Effector memory CD8-positive, alpha-beta T cell (primary cell): Measurements from ENCODE around the gene SELENOS.

Source experiments
- ATAC-seq: fragments of 150-1000 bp; cut with Tn5 transposase; replicated peaks from 2 replicates; pipeline ENCODE4 v1.10.0; 2021; ENCODE audit warnings: mild to moderate bottlenecking, moderate library complexity
- DNase-seq, 3 experiments: peaks; one replicate each; pipeline ENCODE4 v3.0.0; 2021
- H3K27ac Mint-ChIP-seq, 2 donors: one replicate each; pipeline ENCODE4 v1.8.0; 2022; ENCODE audit warnings: mild to moderate bottlenecking in 2 of 2, mixed read lengths in 2 of 2, moderate library complexity in 2 of 2
- H3K27me3 Mint-ChIP-seq, 2 donors: one replicate each; pipeline ENCODE4 v1.8.0; 2022; ENCODE audit warnings: mixed read lengths in 2 of 2
- H3K36me3 Mint-ChIP-seq: one replicate; pipeline ENCODE4 v1.8.0; 2022; ENCODE audit warnings: mild to moderate bottlenecking, moderate library complexity, mixed read lengths; ENCODE audit not compliant: insufficient read depth
- H3K4me1 Mint-ChIP-seq, 2 donors: one replicate each; pipeline ENCODE4 v1.8.0; 2022; ENCODE audit warnings: low read depth in 2 of 2, mixed read lengths in 2 of 2
- H3K4me3 Mint-ChIP-seq, 2 donors: one replicate each; pipeline ENCODE4 v1.8.0; 2022; ENCODE audit warnings: mild to moderate bottlenecking in 2 of 2, mixed read lengths in 2 of 2, moderate library complexity in 2 of 2
- H3K9me3 Mint-ChIP-seq, 2 donors: one replicate each; pipeline ENCODE4 v1.8.0; 2022; ENCODE audit warnings: mixed read lengths in 2 of 2

The SELENOS gene

GRCh38 chr15:101277943-101278564, 769 bp upstream of the SELENOS start:
- H3K4me3 Mint-ChIP-seq, result peak overlapping the region; percentile 96
- H3K4me1 Mint-ChIP-seq, result peaks cover 13 to 19% of the 10 kb centered on the region in 2 donors
- ATAC-seq (no peak), DNase-seq (no peak)
- no peaks in the 10 kb centered on the region for H3K9me3 Mint-ChIP-seq
- peak overlapping the region; percentile 94 to 97 for H3K27ac Mint-ChIP-seq
- H3K36me3 Mint-ChIP-seq, result peaks cover 79% of the 10 kb centered on the region
- H3K27me3 Mint-ChIP-seq, result no peaks in the 10 kb centered on the region

GRCh38 chr15:101276501-101277037, 716 bp downstream of the SELENOS start:
- Mint-ChIP-seq H3K9me3 (no peaks in the 10 kb centered on the region), H3K4me3 (peak overlapping the region; percentile 96), H3K36me3 (peaks cover 79% of the 10 kb centered on the region), H3K27me3 (no peaks in the 10 kb centered on the region), H3K27ac (peak overlapping the region; percentile 94 to 97), H3K4me1 (peaks cover 13 to 19% of the 10 kb centered on the region in 2 donors)
- ATAC-seq (peak; percentile 53), DNase-seq (peak in 2 of 3 experiments; percentile 7 to 31)

GRCh38 chr15:101275018-101275417, 2.3 kb downstream of the SELENOS start:
- no peaks in the 10 kb centered on the region for H3K27me3 Mint-ChIP-seq
- DNase-seq, result no peak
- H3K27ac Mint-ChIP-seq, result peak overlapping the region; percentile 75 to 78
- no peaks in the 10 kb centered on the region for H3K9me3 Mint-ChIP-seq
- no peak overlapping the region for H3K4me3 Mint-ChIP-seq
- peaks cover 13 to 19% of the 10 kb centered on the region in 2 donors for H3K4me1 Mint-ChIP-seq
- H3K36me3 Mint-ChIP-seq, result peaks cover 79% of the 10 kb centered on the region
- no peak for ATAC-seq

GRCh38 chr15:101273534-101273933, 3.8 kb downstream of the SELENOS start:
- no peak for DNase-seq
- H3K9me3 Mint-ChIP-seq, result no peaks in the 10 kb centered on the region
- no peaks in the 10 kb centered on the region for H3K27me3 Mint-ChIP-seq
- no peak overlapping the region for H3K27ac Mint-ChIP-seq
- peaks cover 19 to 28% of the 10 kb centered on the region in 2 donors for H3K4me1 Mint-ChIP-seq
- peaks cover 83% of the 10 kb centered on the region for H3K36me3 Mint-ChIP-seq
- no peak for ATAC-seq
- no peak overlapping the region for H3K4me3 Mint-ChIP-seq

GRCh38 chr15:101272584-101272983, 4.7 kb downstream of the SELENOS start:
- peaks cover 19 to 24% of the 10 kb centered on the region in 2 donors for H3K4me1 Mint-ChIP-seq
- H3K27me3 Mint-ChIP-seq, result no peaks in the 10 kb centered on the region
- DNase-seq (no peak), ATAC-seq (no peak)
- H3K4me3 Mint-ChIP-seq, result no peak overlapping the region
- H3K27ac Mint-ChIP-seq, result no peak overlapping the region
- no peaks in the 10 kb centered on the region for H3K9me3 Mint-ChIP-seq
- peaks cover 77% of the 10 kb centered on the region for H3K36me3 Mint-ChIP-seq

GRCh38 chr15:101269479-101270223, 7.6 kb downstream of the SELENOS start:
- no peak for DNase-seq
- no peak for ATAC-seq
- Mint-ChIP-seq H3K4me1 (peaks cover 8 to 14% of the 10 kb centered on the region in 2 donors), H3K9me3 (no peaks in the 10 kb centered on the region), H3K27me3 (no peaks in the 10 kb centered on the region), H3K27ac (peak overlapping the region; percentile 19 to 80), H3K4me3 (no peak overlapping the region), H3K36me3 (peaks cover 60% of the 10 kb centered on the region)

GRCh38 chr15:101267320-101268104, 9.8 kb downstream of the SELENOS start:
- Mint-ChIP-seq H3K36me3 (peaks cover 42% of the 10 kb centered on the region), H3K9me3 (no peaks in the 10 kb centered on the region), H3K27ac (no peak overlapping the region), H3K4me3 (no peak overlapping the region), H3K27me3 (peaks cover 5 to 9% of the 10 kb centered on the region in 2 donors), H3K4me1 (peaks cover 6 to 10% of the 10 kb centered on the region in 2 donors)
- no peak for ATAC-seq
- no peak for DNase-seq

GRCh38 chr15:101266787-101267186, 10.5 kb downstream of the SELENOS start:
- H3K4me3 Mint-ChIP-seq, result no peak overlapping the region
- DNase-seq (no peak), ATAC-seq (no peak)
- no peaks in the 10 kb centered on the region for H3K9me3 Mint-ChIP-seq
- H3K27ac Mint-ChIP-seq, result peak overlapping the region in 1 of 2 donors; percentile 41
- H3K36me3 Mint-ChIP-seq, result peaks cover 34% of the 10 kb centered on the region
- H3K27me3 Mint-ChIP-seq, result peaks cover 5 to 9% of the 10 kb centered on the region in 2 donors
- H3K4me1 Mint-ChIP-seq, result peaks cover 6 to 10% of the 10 kb centered on the region in 2 donors

- peaks cover 5 to 9% of the 10 kb centered on the region in 2 donors for H3K27me3 Mint-ChIP-seq
Observed at GRCh38 chr15:101266034-101266433, 11.3 kb downstream of the SELENOS start.

GRCh38 chr15:101264911-101265641, 12.2 kb downstream of the SELENOS start:
- no peaks in the 10 kb centered on the region for H3K9me3 Mint-ChIP-seq
- H3K4me3 Mint-ChIP-seq, result no peak overlapping the region
- H3K27me3 Mint-ChIP-seq, result peaks cover 13 to 15% of the 10 kb centered on the region in 2 donors
- DNase-seq (no peak), ATAC-seq (no peak)
- peaks cover 6 to 10% of the 10 kb centered on the region in 2 donors for H3K4me1 Mint-ChIP-seq
- H3K36me3 Mint-ChIP-seq, result peaks cover 17% of the 10 kb centered on the region
- peak overlapping the region in 1 of 2 donors; percentile 18 for H3K27ac Mint-ChIP-seq

More at GRCh38 chr15:101266034-101266433, 11.3 kb downstream of the SELENOS start:
- Mint-ChIP-seq H3K9me3 (no peaks in the 10 kb centered on the region), H3K4me3 (no peak overlapping the region), H3K4me1 (peaks cover 6 to 10% of the 10 kb centered on the region in 2 donors), H3K27ac (peak overlapping the region in 1 of 2 donors; percentile 41), H3K36me3 (peaks cover 27% of the 10 kb centered on the region)
- ATAC-seq, result no peak
- no peak for DNase-seq

GRCh38 chr15:101264011-101264410, 13.3 kb downstream of the SELENOS start:
- Mint-ChIP-seq H3K27me3 (peaks cover 21 to 24% of the 10 kb centered on the region in 2 donors), H3K27ac (no peak overlapping the region), H3K4me3 (no peak overlapping the region), H3K9me3 (no peaks in the 10 kb centered on the region), H3K36me3 (peaks cover 7% of the 10 kb centered on the region), H3K4me1 (peaks cover 3 to 6% of the 10 kb centered on the region in 2 donors)
- no peak for ATAC-seq
- no peak for DNase-seq

- DNase-seq (no peak), ATAC-seq (no peak)
- Mint-ChIP-seq H3K4me3 (no peak overlapping the region), H3K4me1 (peaks cover 0 to 3% of the 10 kb centered on the region in 2 donors), H3K36me3 (peaks cover 6% of the 10 kb centered on the region), H3K9me3 (no peaks in the 10 kb centered on the region), H3K27ac (no peak overlapping the region), H3K27me3 (peaks cover 21 to 24% of the 10 kb centered on the region in 2 donors)
Observed at GRCh38 chr15:101262551-101262950, 14.7 kb downstream of the SELENOS start.
